Measurements from ENCODE around the gene LRMDA.

Gene LRMDA

GRCh38 chr10:75801661-75802060, 370.2 kb downstream of the LRMDA start:
- DNase-seq = no peak

- no peak for DNase-seq
These were observed 371.7 kb downstream of the LRMDA start for GRCh38 chr10:75803121-75803520.

GRCh38 chr10:75803816-75804552, 372.6 kb downstream of the LRMDA start:
- DNase-seq = no peak

- DNase-seq = no peak
These were observed 374.8 kb downstream of the LRMDA start for GRCh38 chr10:75806186-75806585.

GRCh38 chr10:75807456-75807855, 376.0 kb downstream of the LRMDA start:
- no peak for DNase-seq

GRCh38 chr10:75809003-75809402, 377.6 kb downstream of the LRMDA start:
- DNase-seq = no peak

GRCh38 chr10:75814014-75814413, 382.6 kb downstream of the LRMDA start:
- no peak for DNase-seq

- DNase-seq = no peak
These were observed 383.6 kb downstream of the LRMDA start for GRCh38 chr10:75815066-75815465.

- DNase-seq = no peak
These were observed 385.8 kb downstream of the LRMDA start for GRCh38 chr10:75817198-75817597.

GRCh38 chr10:75818552-75818951, 387.1 kb downstream of the LRMDA start:
- DNase-seq = no peak

- no peak for DNase-seq
These were observed 393.8 kb downstream of the LRMDA start for GRCh38 chr10:75825235-75825634.

- no peak for DNase-seq
These were observed 394.2 kb downstream of the LRMDA start for GRCh38 chr10:75825661-75826060.

GRCh38 chr10:75826846-75827245, 395.4 kb downstream of the LRMDA start:
- DNase-seq = no peak

- DNase-seq = no peak
These were observed 396.2 kb downstream of the LRMDA start for GRCh38 chr10:75827587-75828021.

- DNase-seq = no peak
These were observed 397.0 kb downstream of the LRMDA start for GRCh38 chr10:75828413-75828812.

- DNase-seq = no peak
These were observed 404.6 kb downstream of the LRMDA start for GRCh38 chr10:75836064-75836463.

- no peak for DNase-seq
These were observed 407.1 kb downstream of the LRMDA start for GRCh38 chr10:75838486-75838885.

- DNase-seq = no peak
These were observed 407.6 kb downstream of the LRMDA start for GRCh38 chr10:75839020-75839419.

- DNase-seq = no peak
These were observed 409.8 kb downstream of the LRMDA start for GRCh38 chr10:75841266-75841665.

- no peak for DNase-seq
These were observed 413.9 kb downstream of the LRMDA start for GRCh38 chr10:75845176-75845947.

GRCh38 chr10:75847477-75847876, 416.1 kb downstream of the LRMDA start:
- DNase-seq = no peak

GRCh38 chr10:75851580-75852345, 420.3 kb downstream of the LRMDA start:
- no peak for DNase-seq

GRCh38 chr10:75852851-75853484, 421.5 kb downstream of the LRMDA start:
- DNase-seq = no peak
